Measurements from ENCODE around the gene MGAT4A. TPM values are rescaled to one million over a fixed set of nuclear protein-coding genes. Genes with fewer than 3 reads are reported as not detected.

The MGAT4A gene
- total and polyA plus RNA-seq, 2 of the 8 experiments (the other 6 are each of a cell fraction or from before 2014, with no cell fraction given): 1.4 to 7.7 TPM

- TF ChIP-seq ATF2 (IDR thresholded peaks at IDR 0.05; ENCODE audit: low read length) (no peak), CREB1 (IDR thresholded peaks at IDR 0.05) (no peak), MAX (IDR thresholded peaks at IDR 0.05) (no peak), BACH1 (IDR thresholded peaks at IDR 0.05; ENCODE audit: low read length) (no peak), SAP30 (IDR thresholded peaks at IDR 0.05; ENCODE audit: insufficient read depth, insufficient replicate concordance, low read length) (no peak), EP300 (IDR thresholded peaks at IDR 0.05; ENCODE audit: borderline replicate concordance in 1 of 2, low read depth in 2 of 2, low read length in 2 of 2) (no peak)
Measured at GRCh38 chr2:98607104-98607503, 123.8 kb downstream of the MGAT4A start (continued).

Measured in H1 (cell line).